Measurements from ENCODE around the gene RHD.
"Not testable (repeated sequence)": the region's sequence is repeated elsewhere in the genome, so short reads cannot be mapped to it uniquely, and the experiment has no call there.

RHD gene

DNA sequence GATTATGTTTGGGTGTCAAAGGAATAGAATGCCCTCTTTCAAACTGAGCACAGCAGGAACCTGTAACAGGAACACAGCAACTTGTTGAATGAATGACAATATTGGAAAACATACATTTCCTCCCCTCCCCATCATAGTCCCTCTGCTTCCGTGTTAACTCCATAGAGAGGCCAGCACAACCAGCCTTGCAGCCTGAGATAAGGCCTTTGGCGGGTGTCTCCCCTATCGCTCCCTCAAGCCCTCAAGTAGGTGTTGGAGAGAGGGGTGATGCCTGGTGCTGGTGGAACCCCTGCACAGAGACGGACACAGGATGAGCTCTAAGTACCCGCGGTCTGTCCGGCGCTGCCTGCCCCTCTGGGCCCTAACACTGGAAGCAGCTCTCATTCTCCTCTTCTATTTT is at the start of gene RHD:
TSS of gene RHD (plus strand) at position 272 of the 400 bp plus-strand sequence. CDS start at position 311, 39 bp downstream.
- TF ChIP-seq, protein P1, sequence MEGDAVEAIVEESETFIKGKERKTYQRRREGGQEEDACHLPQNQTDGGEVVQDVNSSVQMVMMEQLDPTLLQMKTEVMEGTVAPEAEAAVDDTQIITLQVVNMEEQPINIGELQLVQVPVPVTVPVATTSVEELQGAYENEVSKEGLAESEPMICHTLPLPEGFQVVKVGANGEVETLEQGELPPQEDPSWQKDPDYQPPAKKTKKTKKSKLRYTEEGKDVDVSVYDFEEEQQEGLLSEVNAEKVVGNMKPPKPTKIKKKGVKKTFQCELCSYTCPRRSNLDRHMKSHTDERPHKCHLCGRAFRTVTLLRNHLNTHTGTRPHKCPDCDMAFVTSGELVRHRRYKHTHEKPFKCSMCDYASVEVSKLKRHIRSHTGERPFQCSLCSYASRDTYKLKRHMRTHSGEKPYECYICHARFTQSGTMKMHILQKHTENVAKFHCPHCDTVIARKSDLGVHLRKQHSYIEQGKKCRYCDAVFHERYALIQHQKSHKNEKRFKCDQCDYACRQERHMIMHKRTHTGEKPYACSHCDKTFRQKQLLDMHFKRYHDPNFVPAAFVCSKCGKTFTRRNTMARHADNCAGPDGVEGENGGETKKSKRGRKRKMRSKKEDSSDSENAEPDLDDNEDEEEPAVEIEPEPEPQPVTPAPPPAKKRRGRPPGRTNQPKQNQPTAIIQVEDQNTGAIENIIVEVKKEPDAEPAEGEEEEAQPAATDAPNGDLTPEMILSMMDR (IDR thresholded peaks at IDR 0.05): not testable (repeated sequence)

- TF ChIP-seq, protein P1 (IDR thresholded peaks at IDR 0.05): no peak
Measured at GRCh38 chr1:25222606-25223005, 49.7 kb upstream of the RHD start.

DNA sequence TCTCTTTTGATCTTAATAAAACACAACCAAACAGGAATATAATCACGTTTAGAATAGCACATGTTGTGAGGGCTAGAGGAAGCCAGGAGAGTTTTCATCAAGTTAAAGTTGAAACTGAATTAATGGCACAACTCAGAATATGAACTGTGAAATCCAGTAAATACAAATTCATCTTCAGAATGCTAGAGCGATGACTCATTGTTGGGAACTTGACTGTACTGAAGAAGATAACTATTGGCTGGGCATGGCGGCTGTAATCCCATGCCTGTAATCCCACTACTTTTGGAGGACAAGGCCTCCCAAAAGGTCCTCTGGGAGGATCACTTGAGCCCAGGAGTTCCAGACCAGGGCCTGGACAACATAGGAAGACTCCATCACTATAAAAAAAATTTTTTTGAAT is 48.8 kb upstream of the RHD start:
- TF ChIP-seq, protein P1 (IDR thresholded peaks at IDR 0.05): no peak

DNA sequence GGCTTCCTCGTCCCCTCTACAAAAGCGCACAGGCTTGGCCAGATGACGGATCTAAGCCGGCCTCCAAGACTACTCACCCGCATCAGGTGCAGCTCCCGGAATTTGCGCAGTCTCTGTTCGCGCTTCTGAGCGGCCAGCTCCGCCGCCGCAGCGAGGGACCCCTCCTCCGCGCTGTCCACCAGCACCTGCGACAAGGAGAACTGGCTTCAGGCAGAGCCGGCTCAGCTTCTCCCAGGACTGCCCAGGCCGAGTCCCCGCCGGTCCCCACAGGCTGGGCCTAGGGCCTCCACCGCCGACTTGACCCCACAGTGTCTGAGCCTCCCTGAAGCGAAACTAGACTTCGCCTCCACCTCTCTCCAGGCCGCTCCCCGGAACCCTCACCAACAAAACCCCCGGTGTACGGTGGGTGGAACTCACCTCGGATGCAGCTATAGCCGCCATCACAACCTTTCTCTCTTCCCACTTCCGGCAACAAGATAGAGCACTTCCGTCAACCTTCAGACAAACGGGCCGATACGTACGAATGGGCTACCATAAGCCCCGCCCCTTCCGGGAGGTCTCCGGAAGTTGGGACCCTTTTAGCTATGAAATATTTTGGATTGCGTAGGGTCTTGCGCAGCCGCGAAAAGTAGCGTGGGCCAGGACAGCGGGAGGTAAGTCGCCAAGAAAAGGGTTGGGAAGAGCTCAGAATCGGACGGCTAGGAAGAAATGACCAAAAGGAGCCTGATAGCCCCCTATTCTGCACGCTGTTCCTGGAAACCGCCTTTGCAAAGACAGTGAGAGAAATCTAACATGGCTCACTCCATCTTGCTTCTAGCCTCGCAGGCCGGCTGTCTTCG is 40.1 kb upstream of the RHD start, which contains the start of gene SYF2:
TSS of gene SYF2 (minus strand) at position 476 of the 839 bp plus-strand sequence. CDS start at position 441, 35 bp downstream.
- TF ChIP-seq, protein P1 (IDR thresholded peaks at IDR 0.05): no peak

DNA sequence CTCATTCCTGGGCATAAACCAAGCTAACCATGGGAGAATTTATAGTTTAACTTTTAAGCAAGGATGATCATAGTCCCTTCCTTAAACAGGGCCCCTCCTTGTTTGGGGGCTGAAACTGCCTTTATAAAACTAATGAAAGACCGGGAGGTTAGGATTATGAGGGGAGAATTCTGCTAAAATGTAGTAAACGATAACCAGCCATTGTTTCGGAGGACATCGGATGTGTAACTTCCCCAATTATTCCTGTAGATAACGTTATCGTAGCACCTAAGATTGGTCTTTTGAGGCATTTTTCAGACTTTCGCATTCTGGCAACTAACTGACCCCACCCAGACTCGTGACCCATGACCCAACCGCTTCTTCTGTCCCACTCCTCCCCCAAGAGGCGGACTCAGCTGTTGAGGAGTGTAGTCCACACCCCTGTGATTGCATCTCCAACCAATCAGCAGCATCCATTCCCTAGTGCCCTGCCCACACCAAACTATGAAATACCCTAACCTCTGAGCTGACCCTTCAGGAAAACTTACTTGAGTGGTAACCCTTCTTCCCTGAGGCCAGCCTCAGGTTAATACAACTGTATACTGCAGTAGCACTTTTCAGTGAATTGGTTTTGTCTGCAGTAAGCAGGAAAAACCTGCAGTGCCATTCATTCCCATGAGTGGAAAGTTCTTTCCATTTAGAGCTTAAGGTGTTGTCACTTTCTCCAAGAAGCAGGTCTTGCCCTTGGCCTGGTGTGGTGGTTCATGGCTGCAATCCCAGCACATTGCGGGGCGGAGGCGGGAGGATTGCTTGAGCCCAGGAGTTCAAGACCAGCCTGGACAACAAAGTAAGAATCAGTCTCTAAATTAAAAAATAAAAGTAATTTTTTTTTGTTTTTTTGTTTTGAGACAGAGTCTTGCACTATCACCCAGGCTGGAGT is 39.2 kb upstream of the RHD start:
- TF ChIP-seq, protein P1 (IDR thresholded peaks at IDR 0.05): no peak

DNA sequence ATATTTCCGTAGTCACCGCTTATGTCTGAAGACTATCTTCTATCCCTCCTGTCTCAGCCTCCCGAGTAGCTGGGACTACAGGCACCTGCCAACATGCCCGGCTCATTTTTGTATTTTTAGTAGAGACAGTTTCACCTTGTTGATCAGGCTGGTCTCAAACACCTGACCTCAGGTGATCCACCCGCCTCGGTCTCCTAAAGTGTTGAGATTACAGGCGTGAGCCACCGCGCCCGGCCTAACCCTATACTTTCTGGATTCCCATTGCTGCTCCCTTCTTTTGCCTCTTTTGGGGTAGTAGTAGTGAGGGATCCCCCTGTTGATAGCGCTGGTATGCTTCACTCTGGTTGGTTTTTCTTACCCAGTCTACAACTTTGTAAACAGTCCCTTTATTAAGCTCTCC is 34.3 kb upstream of the RHD start:
- TF ChIP-seq, protein P1 (IDR thresholded peaks at IDR 0.05): no peak

DNA sequence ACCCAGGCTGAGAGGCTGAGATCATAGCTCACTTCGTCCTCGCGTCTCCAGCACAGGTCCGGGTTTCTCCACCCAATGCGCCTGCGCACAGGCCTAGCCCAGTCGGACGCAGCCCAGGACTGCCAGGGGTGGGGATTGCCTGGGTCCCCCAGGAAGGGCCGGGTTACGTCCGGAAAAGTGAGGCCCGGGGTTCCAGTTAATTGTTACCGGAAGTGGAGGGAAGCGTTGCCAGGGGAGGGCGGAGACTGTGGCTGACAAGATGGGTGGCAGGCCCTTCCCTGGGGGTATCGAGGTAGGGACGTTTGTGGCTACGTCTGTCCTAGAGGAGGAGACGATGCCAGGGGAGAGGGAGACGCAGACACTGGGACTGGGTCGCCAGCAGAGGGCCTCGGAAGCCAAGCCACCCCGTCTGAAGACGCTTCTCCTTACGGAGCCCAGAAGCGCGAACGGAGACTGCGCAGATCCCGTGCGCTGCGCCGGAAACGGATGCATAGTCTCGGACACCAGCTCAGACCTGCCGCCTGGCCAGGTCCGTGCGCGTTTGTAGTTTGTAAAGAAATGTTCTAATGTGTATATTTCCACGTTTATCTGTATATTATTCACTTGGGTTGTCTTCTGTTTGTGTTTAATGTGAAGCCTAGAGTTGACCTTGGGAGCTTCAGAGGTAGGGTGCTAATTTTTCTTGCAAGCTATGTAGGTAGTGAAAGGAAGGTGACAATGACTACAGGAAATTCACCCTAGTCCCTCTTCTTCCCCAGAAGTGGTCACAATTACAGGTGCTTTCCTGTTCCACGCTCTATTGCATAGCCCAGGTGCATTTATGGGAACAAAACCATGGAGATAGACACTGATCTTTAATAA is 32.4 kb upstream of the RHD start:
- TF ChIP-seq, protein P1 (IDR thresholded peaks at IDR 0.05): peak; percentile 41

Measured in LNCAP (cell line).